Measurements from ENCODE around the gene DNHD1.

The DNHD1 gene

DNA sequence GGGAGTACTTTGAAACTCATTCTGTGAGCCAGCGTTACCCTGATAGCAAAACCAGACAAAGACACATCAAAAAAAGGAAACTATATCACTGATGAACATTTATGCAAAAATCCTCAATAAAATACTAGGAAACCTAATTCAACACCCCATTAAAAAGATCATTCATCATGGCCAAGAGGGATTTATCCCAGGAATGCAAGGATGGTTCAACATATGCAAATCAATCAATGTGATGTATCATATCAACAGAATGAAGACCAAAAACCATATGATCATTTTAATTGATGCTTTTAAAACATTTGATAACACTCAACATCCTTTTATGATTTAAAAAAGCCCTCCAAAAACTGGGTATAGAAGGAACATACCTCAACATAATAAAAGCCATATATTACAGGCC, 86.5 kb downstream of the DNHD1 start:
- DNase-seq: no peak
- Mint-ChIP-seq H3K9me3 (peaks cover 43% of the 10 kb centered on the region), H3K4me3 (no peak overlapping the region), H3K27ac (no peak overlapping the region), H3K27me3 (ENCODE audit: low read depth, poor library complexity) (peaks cover 4% of the 10 kb centered on the region), H3K36me3 (ENCODE audit: low read depth) (peaks cover 63% of the 10 kb centered on the region), H3K4me1 (no peaks in the 10 kb centered on the region)
- TF ChIP-seq, protein P1, sequence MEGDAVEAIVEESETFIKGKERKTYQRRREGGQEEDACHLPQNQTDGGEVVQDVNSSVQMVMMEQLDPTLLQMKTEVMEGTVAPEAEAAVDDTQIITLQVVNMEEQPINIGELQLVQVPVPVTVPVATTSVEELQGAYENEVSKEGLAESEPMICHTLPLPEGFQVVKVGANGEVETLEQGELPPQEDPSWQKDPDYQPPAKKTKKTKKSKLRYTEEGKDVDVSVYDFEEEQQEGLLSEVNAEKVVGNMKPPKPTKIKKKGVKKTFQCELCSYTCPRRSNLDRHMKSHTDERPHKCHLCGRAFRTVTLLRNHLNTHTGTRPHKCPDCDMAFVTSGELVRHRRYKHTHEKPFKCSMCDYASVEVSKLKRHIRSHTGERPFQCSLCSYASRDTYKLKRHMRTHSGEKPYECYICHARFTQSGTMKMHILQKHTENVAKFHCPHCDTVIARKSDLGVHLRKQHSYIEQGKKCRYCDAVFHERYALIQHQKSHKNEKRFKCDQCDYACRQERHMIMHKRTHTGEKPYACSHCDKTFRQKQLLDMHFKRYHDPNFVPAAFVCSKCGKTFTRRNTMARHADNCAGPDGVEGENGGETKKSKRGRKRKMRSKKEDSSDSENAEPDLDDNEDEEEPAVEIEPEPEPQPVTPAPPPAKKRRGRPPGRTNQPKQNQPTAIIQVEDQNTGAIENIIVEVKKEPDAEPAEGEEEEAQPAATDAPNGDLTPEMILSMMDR (IDR thresholded peaks at IDR 0.05): no peak

DNA sequence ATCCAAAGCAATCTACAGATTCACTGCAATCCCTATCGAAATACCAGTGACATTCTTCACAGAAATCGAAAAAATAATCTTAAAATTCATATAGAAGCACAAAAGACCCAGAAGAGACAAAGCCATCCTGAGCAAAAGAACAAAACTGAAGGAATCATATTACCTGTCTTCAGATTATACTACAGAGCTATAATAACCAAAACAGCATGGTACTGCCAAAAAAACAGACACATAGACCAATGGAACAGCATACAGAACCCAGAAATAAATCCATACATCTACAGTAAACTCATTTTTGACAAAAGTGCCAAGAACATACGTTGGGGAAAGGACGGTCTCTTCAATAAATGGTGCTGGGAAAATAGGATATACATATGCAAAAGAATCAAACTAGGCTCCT, 87.4 kb downstream of the DNHD1 start:
- Mint-ChIP-seq H3K36me3 (ENCODE audit: low read depth) (peaks cover 70% of the 10 kb centered on the region), H3K27me3 (ENCODE audit: low read depth, poor library complexity) (peaks cover 4% of the 10 kb centered on the region), H3K27ac (no peak overlapping the region), H3K9me3 (peaks cover 43% of the 10 kb centered on the region), H3K4me1 (no peaks in the 10 kb centered on the region), H3K4me3 (no peak overlapping the region)
- DNase-seq: no peak
- TF ChIP-seq, protein P1 (IDR thresholded peaks at IDR 0.05): no peak

DNA sequence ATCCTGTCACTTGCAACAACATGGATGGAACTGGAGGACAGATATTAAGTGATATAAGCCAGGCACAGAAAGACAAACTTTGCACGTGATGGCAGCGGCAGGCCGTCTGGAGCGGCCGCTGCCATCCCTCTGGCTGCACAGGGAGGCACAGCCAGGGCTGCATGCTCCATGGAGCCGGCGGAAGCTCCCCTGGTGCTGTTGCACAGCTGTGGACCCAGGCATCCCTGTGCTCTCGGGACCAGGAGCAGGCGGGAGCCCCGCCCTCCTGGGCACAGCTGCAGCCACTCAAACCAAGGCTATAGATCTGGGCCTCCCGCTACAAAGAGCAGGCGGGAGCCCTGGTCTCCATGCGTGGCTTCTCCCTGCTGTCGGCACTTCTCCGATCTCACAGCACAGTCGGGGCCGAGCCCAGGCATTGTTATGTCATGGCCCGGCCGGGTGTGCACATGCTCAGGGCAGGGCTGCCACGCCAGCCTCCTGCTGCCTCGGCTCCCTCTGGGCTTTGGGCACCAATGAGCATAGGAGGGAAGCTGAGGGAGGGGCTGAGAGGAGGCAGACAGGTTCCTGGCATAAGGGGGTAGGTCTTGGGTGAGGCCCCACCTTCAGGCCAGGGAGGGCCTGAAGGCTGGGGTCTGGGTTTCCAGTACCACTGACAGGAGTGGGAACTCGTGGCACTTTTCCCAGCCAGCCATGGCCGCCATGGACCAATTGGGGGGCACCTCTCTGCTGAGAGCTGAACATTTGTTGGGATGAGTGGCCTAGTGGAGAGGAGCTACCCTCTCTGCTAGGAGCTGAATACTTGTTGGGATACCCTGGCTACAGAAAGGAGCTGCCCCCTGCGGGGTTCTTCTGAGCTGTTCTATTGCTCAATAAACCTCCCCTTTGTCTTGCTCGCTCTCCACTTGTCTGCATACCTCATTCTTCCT, 89.6 kb downstream of the DNHD1 start:
- Mint-ChIP-seq H3K4me3 (no peak overlapping the region), H3K4me1 (no peaks in the 10 kb centered on the region), H3K27me3 (ENCODE audit: low read depth, poor library complexity) (peaks cover 4% of the 10 kb centered on the region), H3K36me3 (ENCODE audit: low read depth) (peaks cover 66% of the 10 kb centered on the region), H3K9me3 (peaks cover 35% of the 10 kb centered on the region), H3K27ac (no peak overlapping the region)
- TF ChIP-seq, protein P1 (IDR thresholded peaks at IDR 0.05): no peak
- no peak for DNase-seq

DNA sequence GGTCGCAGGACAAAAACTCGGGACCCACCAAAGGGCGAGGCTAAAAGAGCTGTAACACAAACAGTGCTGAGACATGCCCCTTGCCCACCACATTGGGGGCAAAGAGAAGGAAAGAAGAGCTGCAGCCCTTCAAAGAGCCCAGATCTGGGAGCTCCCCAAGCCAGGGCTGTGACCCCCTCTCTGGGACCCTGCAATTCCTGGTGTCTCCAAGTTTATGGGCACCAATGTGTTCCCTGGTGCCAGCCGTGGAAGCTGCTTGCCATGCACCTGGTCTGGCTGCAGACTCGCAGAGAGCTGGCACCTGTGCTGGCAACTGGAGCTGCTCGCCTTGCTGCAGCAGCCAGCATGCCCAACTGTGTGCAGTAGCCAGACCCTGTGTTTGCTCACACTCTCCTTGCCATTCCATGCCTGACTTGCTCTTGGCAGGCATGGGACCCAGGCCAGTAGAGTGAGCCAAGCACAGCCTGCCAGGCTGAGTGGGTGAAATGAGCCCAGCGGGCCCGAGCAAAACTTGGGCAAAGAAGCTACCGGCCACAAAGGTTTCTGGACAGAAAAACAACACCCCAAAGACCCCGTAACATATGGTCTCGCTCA, 90.4 kb downstream of the DNHD1 start:
- TF ChIP-seq, protein P1 (IDR thresholded peaks at IDR 0.05): no peak
- Mint-ChIP-seq H3K4me3 (no peak overlapping the region), H3K9me3 (peaks cover 27% of the 10 kb centered on the region), H3K36me3 (ENCODE audit: low read depth) (peaks cover 67% of the 10 kb centered on the region), H3K27ac (no peak overlapping the region), H3K27me3 (ENCODE audit: low read depth, poor library complexity) (no peaks in the 10 kb centered on the region), H3K4me1 (no peaks in the 10 kb centered on the region)
- DNase-seq: no peak

DNA sequence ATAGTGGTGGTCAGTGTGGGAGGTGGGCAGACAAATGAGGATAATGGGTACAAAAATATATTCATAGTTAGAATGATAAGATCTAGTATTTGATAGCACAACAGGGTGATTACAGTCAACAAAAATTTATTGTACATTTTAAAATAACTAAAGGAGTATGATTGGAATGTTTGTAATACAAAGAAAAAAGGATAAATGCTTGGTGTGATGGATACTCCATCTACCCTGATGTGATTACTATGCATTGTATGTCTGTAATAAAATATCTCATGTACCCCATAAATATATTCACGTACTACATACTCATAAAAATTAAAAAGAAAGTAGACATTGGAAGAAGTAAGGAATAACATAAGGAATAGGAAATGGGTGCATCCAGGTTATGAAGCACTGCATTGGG, 90.9 kb downstream of the DNHD1 start:
- DNase-seq: no peak
- no peaks in the 10 kb centered on the region for H3K27me3 Mint-ChIP-seq (ENCODE audit: low read depth, poor library complexity)
- H3K36me3 Mint-ChIP-seq (ENCODE audit: low read depth): peaks cover 64% of the 10 kb centered on the region
- H3K27ac Mint-ChIP-seq: no peak overlapping the region
- H3K4me1 Mint-ChIP-seq: no peaks in the 10 kb centered on the region
- TF ChIP-seq, protein P1 (IDR thresholded peaks at IDR 0.05): no peak
- no peak overlapping the region for H3K4me3 Mint-ChIP-seq
- peaks cover 22% of the 10 kb centered on the region for H3K9me3 Mint-ChIP-seq

All from nephron progenitor cell (in vitro differentiated cells).